ENCODE results near the gene PTGIR.
"Not testable (repeated sequence)": the region's sequence is repeated elsewhere in the genome, so short reads cannot be mapped to it uniquely, and the experiment has no call there.

PTGIR gene

DNA sequence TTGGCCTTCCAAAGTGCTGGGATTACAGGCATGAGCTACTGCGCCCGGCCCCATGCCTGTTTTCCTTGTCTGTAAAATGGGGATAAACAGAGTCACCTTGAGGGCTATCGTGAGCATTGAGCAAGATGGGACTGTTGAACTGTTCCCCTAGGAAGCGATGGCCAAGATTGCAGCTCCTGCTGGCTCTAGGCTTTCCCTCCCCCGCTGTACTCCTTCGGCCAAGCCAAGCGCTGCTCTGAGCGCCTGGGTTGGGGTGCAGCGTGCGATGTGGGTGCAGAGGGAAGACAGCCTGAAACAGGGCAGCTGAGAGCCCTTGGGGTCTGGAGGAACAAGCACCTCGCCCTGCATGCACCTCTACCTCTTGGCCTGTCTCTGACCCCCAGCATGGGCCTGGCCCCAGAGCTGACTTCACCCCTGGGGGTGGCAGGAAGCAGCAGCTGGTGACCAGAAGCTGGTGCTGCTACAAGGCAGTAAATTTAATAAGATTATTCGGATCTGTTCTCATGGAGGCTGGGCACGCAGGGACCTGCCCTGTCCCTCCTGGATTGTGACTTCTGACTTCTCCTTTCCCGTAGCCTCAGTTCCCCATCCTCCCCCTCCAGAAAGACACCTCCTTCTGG lies 5.8 kb upstream of the PTGIR start:
- no peak for DNase-seq (ENCODE audit: low read depth)
- no peak overlapping the region for H3K4me3 ChIP-seq (ENCODE audit: low read depth, low read length)
- TF ChIP-seq, protein P1, sequence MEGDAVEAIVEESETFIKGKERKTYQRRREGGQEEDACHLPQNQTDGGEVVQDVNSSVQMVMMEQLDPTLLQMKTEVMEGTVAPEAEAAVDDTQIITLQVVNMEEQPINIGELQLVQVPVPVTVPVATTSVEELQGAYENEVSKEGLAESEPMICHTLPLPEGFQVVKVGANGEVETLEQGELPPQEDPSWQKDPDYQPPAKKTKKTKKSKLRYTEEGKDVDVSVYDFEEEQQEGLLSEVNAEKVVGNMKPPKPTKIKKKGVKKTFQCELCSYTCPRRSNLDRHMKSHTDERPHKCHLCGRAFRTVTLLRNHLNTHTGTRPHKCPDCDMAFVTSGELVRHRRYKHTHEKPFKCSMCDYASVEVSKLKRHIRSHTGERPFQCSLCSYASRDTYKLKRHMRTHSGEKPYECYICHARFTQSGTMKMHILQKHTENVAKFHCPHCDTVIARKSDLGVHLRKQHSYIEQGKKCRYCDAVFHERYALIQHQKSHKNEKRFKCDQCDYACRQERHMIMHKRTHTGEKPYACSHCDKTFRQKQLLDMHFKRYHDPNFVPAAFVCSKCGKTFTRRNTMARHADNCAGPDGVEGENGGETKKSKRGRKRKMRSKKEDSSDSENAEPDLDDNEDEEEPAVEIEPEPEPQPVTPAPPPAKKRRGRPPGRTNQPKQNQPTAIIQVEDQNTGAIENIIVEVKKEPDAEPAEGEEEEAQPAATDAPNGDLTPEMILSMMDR (conservative IDR thresholded peaks at IDR 0.05; ENCODE audit: low read depth, low read length): no peak

DNA sequence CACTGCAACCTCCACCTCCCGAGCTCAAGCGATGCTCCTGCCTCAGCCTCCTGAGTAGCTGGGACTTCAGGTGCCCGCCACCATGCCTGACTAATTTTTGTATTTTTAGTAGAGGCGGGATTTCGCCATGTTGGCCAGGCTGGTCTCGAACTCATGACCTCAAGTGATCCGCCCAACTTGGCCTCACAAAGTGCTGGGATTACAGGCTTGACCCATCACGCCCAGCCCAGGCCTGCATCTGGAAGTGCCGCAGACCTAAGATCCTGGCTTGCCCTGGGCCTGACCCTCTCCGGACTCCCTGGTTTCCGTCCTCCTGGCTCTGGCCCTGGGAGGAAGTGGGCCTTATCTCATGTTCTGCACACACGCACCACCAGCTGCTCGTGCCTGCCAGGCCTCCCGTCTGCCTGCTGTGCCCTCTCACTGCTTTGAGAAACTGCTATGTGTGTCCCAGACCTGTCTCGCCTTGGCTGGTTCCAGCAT lies 4.7 kb upstream of the PTGIR start:
- H3K4me3 ChIP-seq (ENCODE audit: low read depth, low read length): no peak overlapping the region
- no peak for DNase-seq (ENCODE audit: low read depth)
- TF ChIP-seq, protein P1 (conservative IDR thresholded peaks at IDR 0.05; ENCODE audit: low read depth, low read length): no peak

DNA sequence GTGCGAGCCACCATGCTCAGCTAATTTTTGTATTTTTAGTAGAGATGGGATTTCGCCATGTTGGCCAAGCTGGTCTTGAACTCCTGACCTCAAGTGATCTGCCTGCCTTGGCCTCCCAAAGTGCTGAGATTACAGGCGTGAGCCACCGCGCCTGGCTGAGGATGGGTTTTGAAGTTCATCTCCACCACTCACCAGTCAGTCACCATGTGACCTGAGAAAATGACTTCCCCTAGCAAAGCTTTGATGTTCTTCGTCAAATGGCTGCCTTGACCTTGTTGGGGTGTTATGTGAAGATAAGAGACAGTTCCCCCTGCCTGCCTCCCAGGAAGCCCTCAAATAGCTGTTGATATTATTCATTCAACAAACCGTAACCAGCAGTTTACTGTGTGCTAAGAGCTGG lies 4.1 kb upstream of the PTGIR start:
- not testable (repeated sequence) for DNase-seq (ENCODE audit: low read depth); H3K4me3 ChIP-seq (ENCODE audit: low read depth, low read length)

DNA sequence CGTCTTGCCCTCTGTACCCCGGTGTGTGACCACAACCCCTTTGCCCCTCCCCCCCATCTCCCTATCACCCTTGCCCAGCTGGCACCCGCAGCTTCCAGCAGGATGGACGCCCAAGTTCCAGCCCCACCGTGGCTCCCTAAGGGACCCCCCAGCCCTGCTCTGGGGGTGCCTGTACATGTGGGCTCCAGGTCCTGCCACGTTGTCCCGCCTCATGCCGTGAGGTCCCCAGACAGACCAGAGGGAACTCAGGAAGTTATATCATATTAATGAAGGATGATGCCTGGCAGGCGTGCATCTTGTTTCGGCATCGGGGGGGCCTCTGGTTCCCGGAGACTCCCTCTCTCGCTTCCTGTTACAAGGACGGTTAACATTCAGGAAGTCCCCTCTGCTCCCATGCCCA lies 1.6 kb upstream of the PTGIR start:
- H3K4me3 ChIP-seq (ENCODE audit: low read depth, low read length): no peak overlapping the region
- TF ChIP-seq, protein P1 (conservative IDR thresholded peaks at IDR 0.05; ENCODE audit: low read depth, low read length): no peak
- no peak for DNase-seq (ENCODE audit: low read depth)

DNA sequence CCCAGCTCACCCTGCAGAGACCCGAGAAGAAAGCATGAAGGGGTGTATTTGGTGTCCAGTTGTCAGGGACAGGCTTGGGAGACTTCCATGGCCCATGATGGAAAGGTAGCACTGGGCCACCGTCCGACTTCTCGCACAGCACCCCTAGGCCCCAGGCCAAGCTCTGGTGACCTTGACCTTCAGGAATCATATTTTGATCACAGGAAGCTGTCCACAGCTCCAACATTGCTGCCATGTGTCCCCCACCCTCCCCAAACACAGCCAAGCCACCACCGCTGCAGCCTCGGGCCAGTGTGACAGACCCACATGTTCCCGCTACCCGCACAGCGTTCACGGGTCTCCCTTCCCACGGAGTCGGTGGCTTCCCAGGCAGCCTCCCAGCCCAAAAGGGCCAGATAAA lies 842 bp upstream of the PTGIR start:
- no peak for DNase-seq (ENCODE audit: low read depth)
- TF ChIP-seq, protein P1 (conservative IDR thresholded peaks at IDR 0.05; ENCODE audit: low read depth, low read length): no peak
- no peak overlapping the region for H3K4me3 ChIP-seq (ENCODE audit: low read depth, low read length)

DNA sequence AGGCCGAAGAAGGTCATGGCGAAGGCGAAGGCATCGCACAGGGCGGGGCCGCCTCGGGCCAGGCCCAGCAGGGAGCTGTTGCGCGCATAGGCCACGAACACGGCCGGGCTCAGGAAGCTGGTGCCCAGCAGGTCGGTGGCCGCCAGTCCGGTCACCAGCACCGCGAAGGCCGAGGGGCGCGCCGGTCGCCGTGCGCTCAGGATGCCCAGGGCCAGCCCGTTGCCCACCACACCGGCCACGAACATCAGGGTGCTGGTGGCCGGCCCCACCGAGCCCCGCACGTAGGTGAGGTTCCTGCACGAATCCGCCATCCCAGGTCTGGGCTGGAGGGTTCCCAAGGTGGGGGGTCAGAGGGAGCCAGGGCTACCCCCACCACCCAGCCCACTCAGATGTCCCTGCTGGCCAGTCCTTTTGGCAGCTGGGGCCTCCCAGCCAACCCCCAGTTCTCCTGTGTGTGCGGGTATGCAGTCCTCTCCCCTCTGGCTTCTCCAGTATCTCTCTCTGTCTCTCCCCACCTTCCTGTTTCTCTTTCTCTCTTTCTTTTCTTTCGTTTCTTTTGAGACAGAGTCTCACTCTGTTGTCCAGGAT lies 880 bp downstream of the PTGIR start:
- TF ChIP-seq, protein P1 (conservative IDR thresholded peaks at IDR 0.05; ENCODE audit: low read depth, low read length): no peak
- DNase-seq (ENCODE audit: low read depth): no peak
- no peak overlapping the region for H3K4me3 ChIP-seq (ENCODE audit: low read depth, low read length)

DNA sequence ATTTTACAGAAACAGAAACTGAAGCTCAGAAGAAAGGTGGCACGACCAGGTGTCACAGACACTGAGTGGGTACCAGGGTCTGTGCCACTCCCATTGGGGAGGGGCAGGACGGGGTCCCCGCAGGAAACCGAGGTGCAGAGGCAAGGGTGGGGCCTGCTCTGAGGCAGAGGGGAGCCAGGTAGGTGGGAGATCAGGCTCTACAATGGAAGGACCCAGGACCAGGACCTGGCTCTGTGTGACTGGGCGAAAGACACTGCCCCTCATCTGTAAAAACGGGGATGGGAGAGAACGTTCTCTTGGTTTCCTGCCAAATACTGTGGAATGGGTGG lies 2.8 kb downstream of the PTGIR start:
- no peak overlapping the region for H3K4me3 ChIP-seq (ENCODE audit: low read depth, low read length)
- no peak for DNase-seq (ENCODE audit: low read depth)
- TF ChIP-seq, protein P1 (conservative IDR thresholded peaks at IDR 0.05; ENCODE audit: low read depth, low read length): no peak

Measured in choroid plexus epithelial cell (primary cell).